Erythroblast (primary cell): ENCODE measurements around the gene PARN.

Experiments used
- GATA1 ChIP-seq: IDR thresholded peaks from 2 replicates; pipeline ENCODE4 v1.6.1; 2011; ENCODE audit warnings: low read depth, mild to moderate bottlenecking, control low read depth, low read length, moderate library complexity
- POLR2A ChIP-seq: IDR thresholded peaks from 2 replicates; pipeline ENCODE4 v1.6.1; 2011; ENCODE audit warnings: mild to moderate bottlenecking, low read length

- TF ChIP-seq POLR2A (no peak), GATA1 (no peak)
These were observed 18.4 kb downstream of the PARN start for GRCh38 chr16:14611660-14612059.
